Activated CD4-positive, CD25-positive, alpha-beta regulatory T cell treated with anti-CD3 and anti-CD28 coated beads, Interleukin-2, amount 50 U/mL, for 16 hours (primary cell): ENCODE data around the gene NKD2.
"Not testable (repeated sequence)": the region's sequence is repeated elsewhere in the genome, so short reads cannot be mapped to it uniquely, and the experiment has no call there.

Source experiments
- DNase-seq: peaks from one replicate; pipeline ENCODE4 v3.0.0-alpha.2; 2020; ENCODE audit warnings: low read depth, low spot score

NKD2 gene

DNA sequence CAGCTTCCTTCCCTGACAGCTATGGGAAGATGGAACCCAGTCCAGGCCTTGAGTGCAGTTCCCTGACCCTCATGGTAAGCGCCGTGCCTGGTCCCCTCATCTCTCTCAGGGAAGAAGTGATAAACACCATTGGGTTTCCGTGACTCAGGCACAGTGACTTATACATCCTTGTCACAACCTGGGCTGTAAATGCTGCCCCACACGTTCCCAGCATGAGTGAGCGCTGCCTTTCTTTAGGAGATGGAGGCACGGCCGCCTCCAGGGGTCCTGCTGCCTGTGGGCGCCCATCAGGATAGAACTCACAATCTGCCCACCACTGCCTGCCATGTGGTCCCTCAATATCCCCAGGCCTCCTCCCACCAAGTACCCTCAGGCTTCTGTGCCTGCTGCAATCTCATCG lies 8.3 kb upstream of the NKD2 start:
- DNase-seq = no peak

DNA sequence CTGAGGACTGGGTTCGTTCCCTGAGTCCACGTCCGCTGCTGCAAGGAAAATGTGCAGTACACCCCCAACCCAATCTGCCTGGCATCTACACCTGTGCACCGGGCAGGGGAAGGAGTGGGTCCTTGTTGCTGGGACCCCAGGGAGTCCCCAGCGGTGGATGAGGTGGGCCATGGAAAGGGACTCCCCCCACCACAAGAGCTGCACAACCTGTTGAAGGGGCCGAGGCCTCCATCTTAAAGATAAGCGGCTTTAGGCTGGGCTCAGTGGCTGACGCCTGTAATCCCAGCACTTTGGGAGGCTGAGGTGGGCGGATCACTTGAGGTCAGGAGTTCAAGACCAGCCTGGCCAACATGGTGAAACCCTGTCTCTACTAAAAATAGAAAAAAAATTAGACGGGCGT lies 7.8 kb upstream of the NKD2 start:
- DNase-seq = not testable (repeated sequence)

DNA sequence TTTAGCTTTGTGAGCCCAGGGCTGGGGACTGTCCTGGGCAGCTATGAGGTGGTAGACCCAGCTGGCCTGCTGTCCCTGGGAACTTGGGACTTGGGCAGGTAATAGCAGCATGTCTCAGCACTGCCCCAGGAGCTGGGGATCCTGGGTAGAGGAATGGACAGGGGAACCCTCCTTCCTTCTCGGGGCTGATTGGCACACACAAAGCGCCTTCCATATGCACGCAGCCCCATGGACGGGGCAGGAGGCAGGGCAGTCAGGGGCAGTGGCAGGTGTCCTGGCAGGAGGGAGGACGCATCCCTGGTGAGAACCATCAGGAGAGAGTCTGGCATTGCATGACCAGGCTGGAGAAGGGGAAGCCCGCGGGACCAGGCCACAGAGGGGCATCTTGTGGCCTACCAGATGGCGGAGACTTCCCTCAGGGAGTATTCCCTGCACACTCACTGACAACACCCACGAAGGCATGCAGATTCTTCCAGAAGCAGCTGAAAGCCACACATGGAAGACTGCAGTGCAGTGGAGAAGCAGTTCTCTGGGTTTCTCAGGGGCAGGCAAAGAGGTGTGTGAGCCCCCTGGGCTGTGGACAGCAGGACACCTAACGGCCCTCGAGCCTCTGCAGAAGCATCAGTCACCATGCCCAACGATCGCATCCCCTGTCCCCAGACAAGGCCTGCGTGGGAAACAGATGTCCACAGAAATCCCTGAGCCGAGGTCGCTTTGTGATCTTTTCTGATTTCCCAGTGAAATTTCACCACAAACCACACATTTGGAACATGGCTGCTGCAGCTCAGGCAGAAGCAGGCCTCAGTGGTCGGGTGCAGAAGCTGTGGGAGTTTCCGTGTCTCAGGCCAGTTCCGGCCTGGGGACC lies 7.0 kb upstream of the NKD2 start:
- DNase-seq = no peak

DNA sequence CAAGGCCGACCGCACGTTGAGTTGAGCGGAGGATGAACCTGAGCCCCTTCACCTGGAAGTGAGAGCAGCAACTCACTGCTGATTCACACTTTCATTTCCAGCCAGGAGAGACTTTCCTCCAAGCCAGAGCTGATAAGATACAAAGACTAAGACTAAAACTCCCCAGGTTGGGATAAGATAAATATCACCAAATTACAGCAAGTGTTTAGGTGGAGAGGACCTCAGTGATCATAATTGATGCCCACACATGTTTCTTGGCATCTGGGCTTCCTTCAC lies 6.4 kb upstream of the NKD2 start:
- no peak for DNase-seq

DNA sequence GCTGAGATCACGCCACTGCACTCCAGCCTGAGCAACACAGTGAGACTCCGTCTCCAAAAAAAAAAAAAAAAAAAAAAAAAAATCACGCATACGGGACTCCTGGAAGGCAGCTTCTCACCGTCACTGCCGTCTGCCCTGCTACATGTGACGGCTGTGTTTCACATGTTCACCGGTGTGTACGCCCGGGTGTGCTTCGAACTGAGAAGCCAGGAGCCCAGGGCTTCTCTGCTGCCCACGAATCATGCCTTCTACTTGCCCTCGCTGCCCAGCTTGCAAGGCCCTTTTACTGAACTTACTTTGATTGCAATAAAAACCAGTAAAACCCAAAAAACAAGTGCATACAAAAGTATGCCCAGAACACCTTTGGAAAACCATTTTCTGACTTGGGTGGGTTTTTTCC lies 5.8 kb upstream of the NKD2 start:
- DNase-seq = no peak

DNA sequence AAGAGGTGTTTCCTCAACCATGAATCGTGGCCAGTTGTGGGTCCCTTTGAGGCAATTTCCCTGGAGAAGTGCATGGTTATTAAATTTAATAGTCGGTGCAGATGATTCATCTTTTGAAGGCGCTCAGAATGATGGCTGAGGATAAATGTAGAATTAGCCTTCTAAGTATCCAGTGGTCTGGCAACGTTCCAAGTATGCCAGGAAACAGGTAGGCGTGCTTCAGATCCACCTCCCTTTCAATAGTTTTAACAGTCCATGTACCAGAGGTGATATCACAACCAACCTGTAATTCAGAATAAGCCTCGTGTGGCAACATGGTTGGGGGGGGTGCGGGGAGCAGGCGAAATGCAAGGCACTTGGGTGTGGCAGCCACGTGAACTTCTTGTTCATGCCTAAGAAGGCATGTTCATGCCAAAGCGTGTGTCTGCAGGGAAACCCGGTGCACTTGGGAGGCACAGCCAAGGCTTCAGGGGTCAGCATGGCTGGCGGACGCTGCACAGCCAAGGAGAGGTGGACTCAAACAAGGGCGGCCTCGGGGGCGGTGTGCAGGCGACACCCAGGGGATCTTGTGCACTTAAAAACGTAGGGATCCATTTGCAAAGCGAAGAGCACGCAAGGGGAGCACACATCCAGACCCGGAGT lies 5.2 kb upstream of the NKD2 start:
- no peak for DNase-seq

DNA sequence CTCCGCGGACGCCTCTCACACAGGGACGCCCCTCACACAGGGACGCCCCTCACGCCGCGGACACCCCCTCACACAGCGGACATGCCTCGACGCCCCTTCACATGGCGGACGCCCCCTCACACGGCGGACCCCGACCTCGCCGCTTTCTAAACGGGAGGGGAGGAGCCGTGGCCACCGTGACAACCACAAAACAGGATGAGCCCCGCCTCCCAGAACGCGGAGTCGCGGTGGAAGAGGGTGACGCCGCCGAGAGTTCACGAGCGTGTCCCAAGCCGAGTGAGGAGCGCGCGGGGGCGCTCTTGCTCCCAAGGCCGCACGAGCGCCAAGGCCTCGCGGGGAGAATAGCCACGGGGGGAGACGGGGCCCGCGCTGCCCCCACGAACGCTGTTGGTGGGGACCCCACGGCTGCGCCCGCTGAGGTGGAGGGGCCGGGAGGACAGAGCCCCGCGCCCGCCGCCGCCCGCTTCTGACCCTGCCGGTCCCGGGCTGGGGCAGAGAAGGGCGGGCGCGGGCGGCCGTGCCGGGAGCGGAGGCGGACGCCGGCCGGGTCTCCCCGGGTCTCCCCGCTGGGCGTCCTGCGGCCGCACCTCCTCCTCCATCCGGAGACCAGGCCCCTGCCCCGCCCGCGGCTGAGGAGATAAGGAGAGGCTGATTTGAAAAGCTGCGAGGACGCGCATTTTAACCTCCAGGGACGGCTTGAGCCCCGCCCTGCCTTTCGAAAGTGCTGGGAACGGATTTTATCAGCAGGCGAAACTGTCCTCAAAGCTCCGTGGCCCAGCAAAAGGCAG lies 3.9 kb upstream of the NKD2 start:
- DNase-seq = no peak

DNA sequence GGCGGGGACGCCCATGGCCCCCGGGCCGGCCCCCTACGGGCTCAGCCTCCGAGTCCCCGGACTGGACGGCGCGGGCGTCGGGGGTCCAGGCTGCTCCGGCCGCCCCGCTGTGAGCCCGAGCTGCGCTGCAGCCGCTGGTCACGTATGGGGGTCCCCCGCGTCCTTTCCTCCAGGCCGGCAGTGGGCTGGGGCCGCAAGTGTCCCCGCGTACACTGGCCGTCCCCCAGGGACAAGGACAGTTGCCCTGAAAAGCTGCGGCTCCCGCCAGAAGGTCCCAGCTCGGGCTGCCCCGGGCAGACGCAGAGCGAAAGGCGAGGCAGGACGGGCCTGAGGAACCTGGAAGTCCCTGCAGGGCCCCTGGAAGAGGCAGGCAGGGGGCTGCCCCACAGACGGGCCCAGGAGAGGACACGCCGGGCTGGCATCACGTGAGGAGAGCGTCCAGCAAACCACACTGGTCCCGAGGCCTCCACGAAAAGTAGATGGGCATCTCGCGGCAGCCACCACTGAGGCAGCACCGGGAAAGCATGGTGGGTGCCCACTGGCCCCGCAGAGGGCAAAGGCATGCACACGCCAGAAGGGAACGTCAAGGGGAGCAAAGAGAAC lies 3.3 kb upstream of the NKD2 start:
- no peak for DNase-seq

DNA sequence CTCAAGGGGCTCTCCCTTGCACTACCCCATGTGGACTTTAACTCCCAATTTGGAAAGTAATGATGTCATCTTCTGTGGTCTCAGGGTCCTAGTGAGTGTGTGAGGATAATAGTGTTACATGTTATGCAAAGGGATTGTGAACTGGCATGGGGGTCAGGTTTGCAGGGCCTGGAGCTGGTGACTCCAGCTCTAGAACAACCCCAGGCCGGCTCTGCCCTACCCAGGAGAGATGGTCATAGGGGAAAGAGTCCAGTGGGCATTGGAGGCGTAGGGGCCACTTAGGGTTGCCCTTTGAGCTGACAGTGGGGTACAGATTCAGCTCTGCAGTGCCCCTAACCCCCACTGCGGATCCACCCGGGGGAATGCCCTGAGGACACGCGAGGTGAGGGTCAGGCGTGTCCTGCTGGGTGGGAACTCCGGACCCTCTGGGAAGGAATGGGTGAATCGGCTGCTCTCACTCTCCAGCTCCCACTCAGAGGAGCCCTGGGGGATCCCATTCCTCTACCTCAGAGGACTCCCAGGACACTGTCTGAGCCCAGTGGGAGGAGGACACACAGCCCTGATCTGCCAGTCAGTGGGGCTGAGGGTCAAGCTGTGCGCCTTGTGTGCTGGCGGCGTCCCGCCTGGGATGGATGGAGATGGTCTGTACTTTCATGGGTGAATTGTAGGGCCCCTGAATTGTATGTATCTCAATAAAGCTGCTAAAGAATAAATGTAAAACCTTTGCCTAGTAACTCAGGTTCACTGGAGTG lies 2.5 kb upstream of the NKD2 start:
- DNase-seq = no peak

DNA sequence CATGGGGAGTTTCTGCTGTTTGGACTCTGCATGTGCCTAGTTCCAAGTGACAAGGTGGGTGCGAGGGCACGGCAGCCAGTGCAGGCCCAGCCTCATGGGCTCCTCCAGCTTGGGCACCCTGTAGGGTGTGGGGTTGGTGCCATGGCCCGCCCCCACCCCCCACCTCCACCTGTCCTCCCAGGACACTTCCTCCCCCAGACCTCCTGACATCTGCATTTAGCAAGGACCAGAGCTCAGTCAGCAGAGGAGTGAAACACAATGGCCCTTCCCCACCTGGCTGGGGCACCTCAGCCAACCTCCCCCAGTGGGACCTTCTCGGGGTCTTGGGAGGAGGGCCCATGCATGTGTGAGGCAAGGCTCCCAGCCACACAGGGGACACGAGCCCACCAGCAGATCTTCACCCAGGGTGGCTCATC lies 1.9 kb upstream of the NKD2 start:
- DNase-seq = no peak

DNA sequence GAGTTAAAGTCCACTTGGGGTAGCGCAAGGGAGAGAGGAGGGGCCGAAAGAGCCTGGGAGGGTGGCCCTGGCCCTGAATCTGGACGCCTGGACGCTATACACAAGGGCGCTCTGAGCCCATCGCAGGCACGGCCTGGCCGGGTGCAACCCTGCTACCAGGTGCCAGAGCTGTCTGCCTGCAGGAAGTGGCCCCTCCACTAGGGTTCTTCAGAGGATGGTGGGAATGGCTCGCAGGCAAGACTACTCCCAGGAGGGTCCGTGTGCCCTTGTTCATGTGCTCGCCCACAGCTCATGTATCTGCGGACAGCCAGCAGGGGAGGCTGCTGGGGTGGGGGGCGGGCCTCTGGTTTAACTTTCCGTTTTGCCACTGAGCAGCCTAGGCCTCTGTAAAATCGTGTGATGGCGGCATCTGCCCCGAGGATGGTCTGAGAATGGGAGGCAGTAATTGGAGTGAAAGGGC lies 1.4 kb upstream of the NKD2 start:
- DNase-seq = no peak

DNA sequence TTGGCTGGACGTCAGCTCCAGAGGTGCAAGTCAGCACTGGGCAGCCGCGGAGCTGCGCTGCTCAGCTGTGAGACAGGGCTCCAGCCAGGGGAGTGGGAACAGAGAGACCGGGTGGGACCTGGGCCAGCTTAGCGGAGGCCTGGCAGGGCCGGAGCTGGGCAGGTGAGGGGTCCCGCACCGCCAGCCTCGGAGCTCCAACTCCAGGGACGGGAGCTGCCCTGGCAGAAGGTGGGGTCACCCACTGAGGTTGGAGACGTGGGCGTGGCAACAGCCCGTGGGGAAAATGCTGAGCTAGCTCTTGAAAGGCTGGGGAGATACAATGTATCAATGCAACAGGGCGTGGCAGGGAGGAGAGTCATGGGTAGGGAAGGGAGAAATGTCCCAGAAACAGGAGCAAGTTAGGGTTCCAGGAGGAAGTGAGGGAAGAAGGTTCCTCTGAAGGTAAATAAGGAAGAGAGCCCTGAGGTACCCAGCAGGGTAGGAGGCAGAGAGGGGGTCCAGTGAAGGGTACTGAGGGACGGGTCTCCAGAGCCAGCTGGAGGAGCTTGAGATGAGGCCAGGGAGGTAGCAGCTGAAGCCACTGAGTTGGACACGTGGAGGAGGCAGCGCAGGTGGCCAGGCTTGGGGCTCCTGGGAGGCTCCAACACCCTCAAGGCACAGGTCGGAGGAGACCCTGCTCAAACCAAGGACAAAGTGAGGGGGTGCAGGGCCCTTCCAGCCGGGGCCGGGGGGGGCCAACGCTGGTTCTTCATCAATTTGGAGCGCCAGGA lies 736 bp upstream of the NKD2 start:
- DNase-seq = no peak

DNA sequence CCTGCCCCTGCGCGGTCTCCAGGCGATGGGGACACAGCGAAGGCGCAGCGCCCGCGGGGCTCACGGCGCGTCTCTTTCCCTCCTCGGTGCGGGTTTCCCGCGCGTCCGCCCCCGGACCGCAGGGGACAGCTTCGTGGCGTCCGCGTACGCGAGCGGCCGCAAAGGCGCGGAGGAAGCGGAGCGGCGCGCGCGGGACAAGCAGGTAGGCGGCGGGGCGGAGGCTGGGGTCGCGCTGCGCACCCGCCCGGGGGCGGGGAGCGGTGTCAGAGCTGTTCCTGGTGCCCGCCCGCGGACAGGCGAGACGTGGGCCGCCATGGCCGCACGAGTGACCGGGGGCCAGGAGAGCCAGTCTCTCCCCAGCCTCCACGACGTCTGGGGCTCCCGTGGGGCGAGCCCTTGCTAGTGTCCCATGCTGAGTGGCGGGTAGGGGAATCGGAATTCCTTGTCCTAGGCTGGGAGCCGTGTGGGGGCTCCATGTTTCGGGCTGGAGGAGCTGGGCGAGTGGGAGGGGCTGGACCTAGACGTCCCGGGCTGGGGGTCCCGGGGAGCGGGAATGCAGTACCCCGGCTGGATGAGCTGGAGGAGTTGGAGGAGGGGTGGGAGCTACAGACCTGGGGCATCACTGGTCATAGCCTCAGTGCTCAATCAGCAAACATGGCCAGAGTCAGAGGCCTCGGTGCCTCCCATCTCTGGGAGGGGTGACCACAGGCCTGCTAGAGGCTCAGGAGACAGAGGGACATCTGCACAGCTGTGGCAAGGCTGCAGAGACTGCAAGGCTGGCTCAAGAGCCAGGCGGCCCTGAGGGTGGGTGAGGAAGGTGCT lies 968 bp downstream of the NKD2 start:
- DNase-seq = no peak

DNA sequence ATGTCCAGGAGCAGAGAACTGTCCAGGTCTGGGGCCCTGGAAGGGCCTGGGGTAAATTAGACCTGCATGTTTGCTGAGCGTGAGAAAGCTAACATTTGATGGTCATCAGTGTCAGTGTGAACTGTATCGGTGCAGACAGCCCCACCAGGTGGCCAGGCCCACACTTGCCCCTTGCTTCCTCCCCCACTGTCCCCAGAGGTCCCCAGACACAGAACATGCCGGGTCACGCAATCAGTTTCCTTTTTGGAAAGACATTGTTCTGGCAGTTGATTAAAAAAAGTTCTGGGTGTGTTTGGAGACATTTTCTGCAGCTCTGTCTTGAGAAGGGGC lies 1.5 kb downstream of the NKD2 start:
- DNase-seq = no peak

DNA sequence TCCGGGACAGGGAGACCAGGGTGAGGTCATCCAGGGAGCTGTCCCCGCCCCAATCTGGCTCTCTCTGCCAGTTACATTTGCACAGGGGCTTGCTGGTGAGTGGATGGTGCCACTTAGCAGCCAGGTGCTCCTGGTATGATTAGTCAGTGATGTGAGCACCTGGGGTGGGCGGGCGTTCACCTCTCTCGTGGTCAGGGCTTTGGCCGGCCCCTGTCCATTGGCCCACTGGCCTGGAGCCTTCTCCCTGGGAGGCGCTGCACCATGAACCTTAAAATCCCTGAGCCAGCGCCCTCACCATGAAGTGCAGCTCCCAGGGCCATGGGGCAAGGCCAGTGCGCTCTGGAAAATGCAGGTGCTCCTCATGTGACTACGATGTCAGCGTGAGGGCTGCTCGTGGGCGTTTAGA lies 2.0 kb downstream of the NKD2 start:
- no peak for DNase-seq

DNA sequence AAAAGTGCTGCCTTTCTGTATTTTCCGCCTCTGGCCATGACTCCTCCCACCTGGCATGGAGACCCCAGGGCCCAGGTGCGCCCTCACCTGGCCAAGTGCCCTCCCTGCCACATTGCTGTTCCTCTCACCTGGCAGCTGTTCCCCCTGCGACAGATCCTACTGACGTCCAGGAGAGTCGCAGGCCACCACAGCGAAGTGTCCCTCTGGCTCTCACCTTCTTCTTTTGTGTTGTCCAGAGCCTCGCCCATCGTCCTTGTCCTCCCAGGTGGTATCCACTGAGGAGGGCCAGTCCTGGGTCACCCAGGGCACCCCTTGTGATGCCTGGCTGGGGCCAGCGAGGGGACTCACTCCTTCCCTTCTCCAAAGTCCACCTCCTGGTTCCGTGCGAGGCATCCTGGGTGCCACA lies 2.6 kb downstream of the NKD2 start:
- DNase-seq = no peak

DNA sequence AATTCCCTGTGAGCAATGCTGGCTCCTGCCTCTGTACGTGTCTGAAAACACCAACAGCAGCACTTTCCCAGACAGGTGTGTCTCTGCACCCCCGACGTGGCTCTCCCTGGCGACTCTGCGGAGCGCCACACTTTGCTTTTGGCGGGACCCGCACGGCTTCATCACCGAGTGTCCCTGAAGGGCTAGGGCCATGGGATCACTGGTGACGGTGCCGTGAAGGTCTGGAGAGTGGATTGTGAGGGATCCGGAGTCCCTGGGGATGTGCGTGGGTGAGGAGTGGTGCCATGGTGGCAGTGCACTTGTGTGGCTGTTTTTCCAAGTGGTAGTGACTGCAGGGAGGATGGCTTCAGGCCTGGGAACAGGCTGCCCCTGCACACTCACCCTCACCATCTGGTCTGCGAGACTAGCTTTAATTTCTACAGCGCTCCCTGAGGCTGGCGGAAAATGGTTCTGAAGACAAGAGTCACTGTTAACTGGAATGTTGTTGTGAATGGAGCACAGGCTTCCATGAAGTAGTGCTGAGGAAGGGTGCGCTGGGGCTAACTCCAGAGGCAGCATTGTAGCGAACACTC lies 3.2 kb downstream of the NKD2 start:
- DNase-seq = no peak

DNA sequence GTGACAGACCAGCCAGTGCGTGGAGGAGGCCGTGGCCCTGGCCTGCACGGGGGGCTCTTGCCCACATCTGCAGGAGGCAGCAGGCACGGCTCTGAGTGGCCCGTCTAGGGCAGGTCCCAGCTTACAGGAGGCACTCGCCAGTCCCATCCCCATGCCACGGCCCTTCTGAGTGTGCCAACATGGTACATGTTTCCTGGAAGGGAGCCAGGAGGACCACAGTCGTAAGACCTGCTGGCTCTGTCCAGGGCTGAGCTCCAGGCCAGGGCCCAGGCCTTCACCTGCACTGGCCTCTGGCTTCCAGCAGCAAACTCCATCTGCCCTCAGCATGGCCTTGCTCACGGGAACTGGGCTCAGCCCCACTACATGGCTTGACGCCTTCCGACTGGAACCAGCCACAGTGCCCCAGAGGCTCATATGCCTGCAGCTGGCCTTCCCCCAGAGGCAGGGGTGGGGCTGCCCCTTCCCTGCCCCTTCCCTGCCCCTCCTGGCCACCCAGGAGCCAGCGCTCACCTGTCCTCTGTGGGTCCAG lies 3.8 kb downstream of the NKD2 start:
- no peak for DNase-seq

DNA sequence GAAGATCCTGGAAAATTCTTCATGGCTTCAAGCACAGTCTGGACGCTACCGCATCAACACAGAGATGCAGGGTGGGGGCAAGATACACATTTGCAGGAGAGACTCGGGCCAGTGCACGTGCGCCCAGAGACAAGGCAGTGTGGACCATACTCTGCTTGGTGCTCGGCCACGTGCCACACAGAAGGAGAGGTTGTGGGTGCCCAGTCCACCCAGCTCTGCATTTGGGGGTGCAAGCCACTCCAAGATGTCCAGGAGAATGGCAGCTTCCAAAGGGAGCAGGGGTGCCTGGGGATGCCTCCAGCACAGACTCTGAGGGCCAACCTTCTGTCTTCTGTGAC lies 4.3 kb downstream of the NKD2 start:
- DNase-seq = no peak
